HCEC 1CT (cell line): Measurements from ENCODE around the gene LGR6.

Experiments
- DNase-seq: peaks from one replicate; pipeline ENCODE4 v3.0.0-alpha.2; 2017

LGR6 gene

GRCh38 chr1:202302166-202302565, 108.6 kb downstream of the LGR6 start:
- no peak for DNase-seq

- DNase-seq = no peak
These were observed 110.8 kb downstream of the LGR6 start for GRCh38 chr1:202304375-202304774.

- DNase-seq = no peak
These were observed 111.6 kb downstream of the LGR6 start for GRCh38 chr1:202305168-202305567.

GRCh38 chr1:202306535-202307345, 113.1 kb downstream of the LGR6 start:
- DNase-seq = no peak

- no peak for DNase-seq
These were observed 116.6 kb downstream of the LGR6 start for GRCh38 chr1:202310071-202310725.

GRCh38 chr1:202310746-202311145, 117.1 kb downstream of the LGR6 start:
- no peak for DNase-seq

- DNase-seq = no peak
These were observed 118.5 kb downstream of the LGR6 start for GRCh38 chr1:202311875-202312635.

GRCh38 chr1:202315576-202316168, 122.1 kb downstream of the LGR6 start:
- peak; percentile 37 for DNase-seq

- no peak for DNase-seq
These were observed 122.6 kb downstream of the LGR6 start for GRCh38 chr1:202316186-202316585.

- no peak for DNase-seq
These were observed 124.6 kb downstream of the LGR6 start for GRCh38 chr1:202317941-202318925.

- DNase-seq = no peak
These were observed 125.9 kb downstream of the LGR6 start for GRCh38 chr1:202319381-202320080.

- no peak for DNase-seq
These were observed 126.4 kb downstream of the LGR6 start for GRCh38 chr1:202320081-202320405.

- DNase-seq = no peak
These were observed 130.1 kb downstream of the LGR6 start for GRCh38 chr1:202323731-202324130.

GRCh38 chr1:202324646-202325045, 131.0 kb downstream of the LGR6 start:
- DNase-seq = no peak

- DNase-seq = no peak
These were observed 136.3 kb downstream of the LGR6 start for GRCh38 chr1:202329891-202330290.

GRCh38 chr1:202333861-202334260, 140.3 kb downstream of the LGR6 start:
- DNase-seq = no peak

GRCh38 chr1:202343652-202344349, 150.2 kb downstream of the LGR6 start:
- DNase-seq = peak; percentile 42

GRCh38 chr1:202348005-202348508, 154.5 kb downstream of the LGR6 start:
- no peak for DNase-seq

- peak; percentile 99 for DNase-seq
These were observed 155.1 kb downstream of the LGR6 start, which contains the start of gene PPP1R12B for GRCh38 chr1:202348509-202349205. PPP1R12B (plus strand) TSS chr1:202348699; CDS start chr1:202348852, 153 bp downstream.
